ENCODE data around the gene RPA1.
A peak's percentile ranks its signal among the peaks of the same experiment; 100 is the strongest.

RPA1 gene

DNA sequence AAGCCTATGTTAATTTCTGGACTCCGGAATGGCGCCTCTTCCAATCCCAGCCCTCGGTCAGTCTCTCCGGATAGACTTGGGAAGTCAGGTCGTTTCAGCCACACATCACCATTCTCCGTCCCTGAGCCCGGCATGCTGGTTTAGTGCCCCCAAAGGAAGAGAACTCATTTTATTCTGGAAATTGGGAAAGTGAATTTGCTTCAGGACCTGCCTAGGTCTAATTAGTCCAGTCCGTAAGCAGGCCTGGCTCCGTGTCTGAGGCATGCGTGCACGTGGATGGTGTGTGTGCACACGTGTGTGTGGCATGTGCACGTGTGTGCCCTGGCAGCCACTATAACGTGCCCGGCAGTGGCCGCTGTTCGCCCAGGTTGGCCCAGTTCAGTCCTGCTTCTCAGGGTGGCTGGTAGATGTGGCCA lies 77.4 kb downstream of the RPA1 start:
- Histone ChIP-seq H4K5ac (ENCODE audit: low read length) (no peak overlapping the region), H3K27ac (ENCODE audit: low read depth, low read length) (no peak overlapping the region), H3K4ac (ENCODE audit: low read depth, low read length) (no peak overlapping the region), H3K79me1 (ENCODE audit: low read length) (no peaks in the 10 kb centered on the region), H3K4me3 (ENCODE audit: low read length) (no peak overlapping the region), H3K36me3 (ENCODE audit: control insufficient read depth, insufficient read depth, low read length) (no peaks in the 10 kb centered on the region), H3K27me3 (ENCODE audit: insufficient read depth, low read length, poor library complexity) (peaks cover 3% of the 10 kb centered on the region), H3K56ac (ENCODE audit: low read length) (no peak overlapping the region), H2BK15ac (replicated peaks; ENCODE audit: low read depth) (no peak overlapping the region), H2BK5ac (ENCODE audit: low read length) (no peak overlapping the region), H3K4me2 (ENCODE audit: low read length) (no peak overlapping the region), H3K9ac (ENCODE audit: low read length) (no peak overlapping the region), H3K4me1 (ENCODE audit: control insufficient read depth, low read depth, low read length) (no peaks in the 10 kb centered on the region), H2BK120ac (ENCODE audit: low read depth, low read length) (no peak overlapping the region), H3K18ac (ENCODE audit: low read length) (no peak overlapping the region), H3K79me2 (ENCODE audit: control insufficient read depth, insufficient read depth, low read length) (no peaks in the 10 kb centered on the region), H2AK5ac (ENCODE audit: low read length) (no peak overlapping the region), H4K8ac (ENCODE audit: low read depth, low read length) (no peak overlapping the region), H3K23ac (ENCODE audit: low read length) (no peak overlapping the region)
- no CpG with 5 or more reads among the region's 17 CpGs for WGBS (ENCODE audit: extremely low coverage, insufficient coverage, low lambda C conversion rate)
- no peak for DNase-seq

DNA sequence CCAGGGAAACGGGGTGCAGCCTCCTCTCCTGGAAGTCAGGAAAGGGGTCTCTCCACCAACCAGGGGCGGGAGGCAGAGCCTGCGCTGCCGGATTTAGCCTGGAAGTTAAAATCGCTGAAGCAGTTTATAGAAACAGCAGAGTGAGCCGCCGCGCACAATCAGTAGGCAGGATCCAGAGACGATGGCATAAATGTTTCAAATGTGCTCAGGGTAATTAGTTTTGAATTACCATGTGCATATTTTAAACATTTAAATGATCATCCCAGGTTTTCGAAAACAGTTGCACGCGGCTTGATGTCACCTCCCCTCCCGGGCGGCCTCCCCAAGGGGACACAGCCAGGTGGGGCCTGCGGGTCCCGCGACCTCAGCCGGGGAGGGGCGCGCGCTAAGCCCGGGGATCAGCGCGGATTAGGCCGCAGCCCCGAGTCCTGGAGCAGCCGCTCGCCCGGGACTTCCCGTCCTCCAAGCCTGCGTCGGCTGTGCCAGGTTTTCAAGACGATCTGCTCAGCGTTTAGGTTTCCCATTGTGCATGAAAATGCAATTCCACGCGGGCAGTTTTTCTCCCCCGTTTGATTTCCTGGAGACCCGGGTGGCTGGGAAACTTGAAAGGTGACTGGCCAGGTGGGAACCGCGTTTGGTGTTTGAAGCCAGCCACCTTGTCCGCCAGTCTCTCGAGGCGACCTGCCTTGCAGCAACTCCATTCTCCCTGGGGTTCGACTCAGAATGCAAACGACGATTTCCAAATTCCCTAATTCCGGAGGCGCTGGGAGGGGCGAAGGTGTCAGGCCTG lies 78.3 kb downstream of the RPA1 start:
- H3K4ac ChIP-seq (ENCODE audit: low read depth, low read length): no peak overlapping the region
- no peak overlapping the region for H4K5ac ChIP-seq (ENCODE audit: low read length)
- no peaks in the 10 kb centered on the region for H3K79me1 ChIP-seq (ENCODE audit: low read length)
- H2BK15ac ChIP-seq (replicated peaks; ENCODE audit: low read depth): no peak overlapping the region
- no CpG with 5 or more reads among the region's 49 CpGs for WGBS (ENCODE audit: extremely low coverage, insufficient coverage, low lambda C conversion rate)
- peak overlapping the region; percentile 50 for H3K23ac ChIP-seq (ENCODE audit: low read length)
- H3K4me3 ChIP-seq (ENCODE audit: low read length): no peak overlapping the region
- no peaks in the 10 kb centered on the region for H3K4me1 ChIP-seq (ENCODE audit: control insufficient read depth, low read depth, low read length)
- peaks cover 3% of the 10 kb centered on the region for H3K27me3 ChIP-seq (ENCODE audit: insufficient read depth, low read length, poor library complexity)
- H3K36me3 ChIP-seq (ENCODE audit: control insufficient read depth, insufficient read depth, low read length): no peaks in the 10 kb centered on the region
- no peak overlapping the region for H2BK5ac ChIP-seq (ENCODE audit: low read length)
- peak overlapping the region; percentile 49 for H3K9ac ChIP-seq (ENCODE audit: low read length)
- H3K27ac ChIP-seq (ENCODE audit: low read depth, low read length): no peak overlapping the region
- H2AK5ac ChIP-seq (ENCODE audit: low read length): no peak overlapping the region
- H3K4me2 ChIP-seq (ENCODE audit: low read length): peak overlapping the region; percentile 39
- no peak overlapping the region for H4K8ac ChIP-seq (ENCODE audit: low read depth, low read length)
- peak overlapping the region; percentile 47 for H3K56ac ChIP-seq (ENCODE audit: low read length)
- H3K79me2 ChIP-seq (ENCODE audit: control insufficient read depth, insufficient read depth, low read length): no peaks in the 10 kb centered on the region
- DNase-seq: peak; percentile 49
- H2BK120ac ChIP-seq (ENCODE audit: low read depth, low read length): no peak overlapping the region
- H3K18ac ChIP-seq (ENCODE audit: low read length): peak overlapping the region; percentile 2

DNA sequence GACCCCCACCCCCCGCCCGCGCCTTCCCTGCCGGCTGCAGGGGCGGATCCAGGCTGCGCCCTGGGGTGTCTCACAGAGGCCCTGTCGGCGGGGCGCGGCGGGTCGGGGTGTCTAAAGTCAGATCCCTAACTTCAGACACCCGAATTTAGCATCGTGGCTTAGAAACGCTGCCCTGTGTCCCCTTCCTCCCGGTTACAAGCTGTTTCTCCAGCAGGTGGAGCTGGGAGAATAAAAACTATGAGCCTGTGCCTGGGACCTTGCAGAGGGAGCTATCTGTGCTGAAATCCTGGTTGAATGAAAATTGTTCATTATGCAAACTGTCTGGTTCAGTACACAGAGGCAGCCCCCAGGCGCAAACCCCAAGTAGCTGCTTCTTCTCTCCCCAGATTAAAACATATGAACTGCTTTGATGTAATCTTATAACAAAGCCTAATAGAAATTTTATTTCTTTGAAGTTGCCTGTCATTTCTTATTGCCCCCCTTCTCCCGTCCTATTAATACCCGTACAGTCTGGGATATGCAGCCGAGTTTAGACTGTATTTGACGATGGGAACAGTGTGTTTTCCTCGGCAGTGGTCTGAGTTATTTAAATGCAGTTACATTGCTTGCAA lies 79.0 kb downstream of the RPA1 start:
- H3K27me3 ChIP-seq (ENCODE audit: insufficient read depth, low read length, poor library complexity): peaks cover 3% of the 10 kb centered on the region
- H4K5ac ChIP-seq (ENCODE audit: low read length): no peak overlapping the region
- no peak overlapping the region for H4K8ac ChIP-seq (ENCODE audit: low read depth, low read length)
- no peak overlapping the region for H3K27ac ChIP-seq (ENCODE audit: low read depth, low read length)
- no peak overlapping the region for H3K23ac ChIP-seq (ENCODE audit: low read length)
- no peak overlapping the region for H3K4me3 ChIP-seq (ENCODE audit: low read length)
- no CpG with 5 or more reads among the region's 22 CpGs for WGBS (ENCODE audit: extremely low coverage, insufficient coverage, low lambda C conversion rate)
- H3K79me1 ChIP-seq (ENCODE audit: low read length): no peaks in the 10 kb centered on the region
- no peaks in the 10 kb centered on the region for H3K36me3 ChIP-seq (ENCODE audit: control insufficient read depth, insufficient read depth, low read length)
- no peak overlapping the region for H2BK5ac ChIP-seq (ENCODE audit: low read length)
- peak overlapping the region; percentile 39 for H3K4me2 ChIP-seq (ENCODE audit: low read length)
- H3K4me1 ChIP-seq (ENCODE audit: control insufficient read depth, low read depth, low read length): no peaks in the 10 kb centered on the region
- peak overlapping the region; percentile 2 for H3K18ac ChIP-seq (ENCODE audit: low read length)
- no peak overlapping the region for H3K9ac ChIP-seq (ENCODE audit: low read length)
- H3K56ac ChIP-seq (ENCODE audit: low read length): no peak overlapping the region
- H2BK120ac ChIP-seq (ENCODE audit: low read depth, low read length): no peak overlapping the region
- no peak overlapping the region for H3K4ac ChIP-seq (ENCODE audit: low read depth, low read length)
- H3K79me2 ChIP-seq (ENCODE audit: control insufficient read depth, insufficient read depth, low read length): no peaks in the 10 kb centered on the region
- no peak overlapping the region for H2BK15ac ChIP-seq (replicated peaks; ENCODE audit: low read depth)
- H2AK5ac ChIP-seq (ENCODE audit: low read length): no peak overlapping the region
- DNase-seq: peak; percentile 78

DNA sequence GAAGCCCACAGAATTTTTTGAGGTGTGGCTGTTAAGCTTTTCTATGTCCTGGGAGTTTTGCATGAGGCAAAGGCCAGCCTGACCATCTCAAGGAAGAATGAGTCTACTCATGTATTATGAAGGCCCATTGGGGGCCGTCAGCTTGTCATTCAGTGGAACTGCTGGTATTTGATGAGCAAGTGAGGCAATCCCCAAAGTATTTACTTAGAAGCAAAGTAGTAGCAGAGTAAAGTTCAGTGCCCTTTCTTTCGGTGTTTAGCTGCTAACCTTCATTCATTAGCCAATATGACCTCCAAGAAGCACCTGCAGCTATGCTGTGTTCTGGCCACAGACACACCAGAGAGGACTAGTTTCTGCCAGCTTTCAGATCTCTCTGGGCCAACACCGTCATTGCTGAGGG lies 80.2 kb downstream of the RPA1 start:
- no CpG with 5 or more reads among the region's 3 CpGs for WGBS (ENCODE audit: extremely low coverage, insufficient coverage, low lambda C conversion rate)
- Histone ChIP-seq H3K56ac (ENCODE audit: low read length) (no peak overlapping the region), H3K36me3 (ENCODE audit: control insufficient read depth, insufficient read depth, low read length) (no peaks in the 10 kb centered on the region), H3K4ac (ENCODE audit: low read depth, low read length) (no peak overlapping the region), H3K4me2 (ENCODE audit: low read length) (no peak overlapping the region), H3K4me1 (ENCODE audit: control insufficient read depth, low read depth, low read length) (no peaks in the 10 kb centered on the region), H2BK15ac (replicated peaks; ENCODE audit: low read depth) (no peak overlapping the region), H3K18ac (ENCODE audit: low read length) (no peak overlapping the region), H3K4me3 (ENCODE audit: low read length) (no peak overlapping the region), H3K9ac (ENCODE audit: low read length) (no peak overlapping the region), H3K79me2 (ENCODE audit: control insufficient read depth, insufficient read depth, low read length) (no peaks in the 10 kb centered on the region), H3K23ac (ENCODE audit: low read length) (no peak overlapping the region), H3K27me3 (ENCODE audit: insufficient read depth, low read length, poor library complexity) (peaks cover 3% of the 10 kb centered on the region), H2AK5ac (ENCODE audit: low read length) (no peak overlapping the region), H4K5ac (ENCODE audit: low read length) (no peak overlapping the region), H4K8ac (ENCODE audit: low read depth, low read length) (no peak overlapping the region), H3K79me1 (ENCODE audit: low read length) (no peaks in the 10 kb centered on the region), H2BK120ac (ENCODE audit: low read depth, low read length) (no peak overlapping the region), H2BK5ac (ENCODE audit: low read length) (no peak overlapping the region), H3K27ac (ENCODE audit: low read depth, low read length) (no peak overlapping the region)
- no peak for DNase-seq

DNA sequence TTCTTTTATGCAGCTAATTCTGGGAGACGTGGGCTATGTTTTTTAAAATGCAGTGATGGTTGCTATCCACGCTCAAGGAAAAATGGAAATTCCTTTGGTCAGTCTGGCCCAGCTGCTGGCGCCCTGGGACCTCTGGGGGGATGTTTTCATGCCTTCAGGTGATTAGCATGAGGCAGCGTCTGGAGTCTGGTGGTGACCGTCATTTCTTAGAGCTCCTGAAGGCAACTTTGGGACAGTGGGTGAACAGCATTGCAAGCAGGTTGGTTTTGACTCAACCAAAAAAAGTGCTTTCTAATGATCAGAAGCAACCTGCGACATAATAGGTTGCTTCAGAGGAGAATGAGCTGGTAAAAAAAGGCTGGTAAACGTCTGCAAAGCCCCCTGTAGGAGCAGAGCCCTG lies 82.3 kb downstream of the RPA1 start:
- Histone ChIP-seq H3K4ac (ENCODE audit: low read depth, low read length) (no peak overlapping the region), H3K18ac (ENCODE audit: low read length) (no peak overlapping the region), H3K79me2 (ENCODE audit: control insufficient read depth, insufficient read depth, low read length) (no peaks in the 10 kb centered on the region), H3K4me3 (ENCODE audit: low read length) (no peak overlapping the region), H4K5ac (ENCODE audit: low read length) (no peak overlapping the region), H3K4me1 (ENCODE audit: control insufficient read depth, low read depth, low read length) (no peaks in the 10 kb centered on the region), H3K36me3 (ENCODE audit: control insufficient read depth, insufficient read depth, low read length) (no peaks in the 10 kb centered on the region), H3K56ac (ENCODE audit: low read length) (no peak overlapping the region), H3K9ac (ENCODE audit: low read length) (no peak overlapping the region), H3K23ac (ENCODE audit: low read length) (no peak overlapping the region), H2BK15ac (replicated peaks; ENCODE audit: low read depth) (no peak overlapping the region), H2AK5ac (ENCODE audit: low read length) (no peak overlapping the region), H2BK5ac (ENCODE audit: low read length) (no peak overlapping the region), H4K8ac (ENCODE audit: low read depth, low read length) (no peak overlapping the region), H3K4me2 (ENCODE audit: low read length) (no peak overlapping the region), H3K79me1 (ENCODE audit: low read length) (no peaks in the 10 kb centered on the region), H3K27ac (ENCODE audit: low read depth, low read length) (no peak overlapping the region), H3K27me3 (ENCODE audit: insufficient read depth, low read length, poor library complexity) (peaks cover 3% of the 10 kb centered on the region), H2BK120ac (ENCODE audit: low read depth, low read length) (no peak overlapping the region)
- DNase-seq: no peak
- WGBS (ENCODE audit: extremely low coverage, insufficient coverage, low lambda C conversion rate): no CpG with 5 or more reads among the region's 7 CpGs
